ENCODE measurements around the gene EXOC6B. TPM values are rescaled to one million over a fixed set of nuclear protein-coding genes. Genes with fewer than 3 reads are reported as not detected.

Gene EXOC6B
- total and polyA plus RNA-seq, 3 donors from 2014 or later = 27.7 to 45.2 (median 31.7) TPM

- no peaks in the 10 kb centered on the region for H3K4me1 ChIP-seq
- H3K4me3 ChIP-seq = no peak overlapping the region
- WGBS, 2 donors = 88% methylated on average over 1 to 2 of the region's 2 CpGs
- intact Hi-C loops (cut with DNase I; ENCODE audit: low total_unique reads) = no loop called here
- H3K27me3 ChIP-seq = no peaks in the 10 kb centered on the region
- H3K36me3 ChIP-seq (ENCODE audit: low read depth, missing control alignments) = no peaks in the 10 kb centered on the region
- no peak for DNase-seq
- TF ChIP-seq CTCF (IDR thresholded peaks at IDR 0.05) (no peak), POLR2A (IDR thresholded peaks at IDR 0.05) (no peak)
- H3K27ac ChIP-seq = no peak overlapping the region
- no peaks in the 10 kb centered on the region for H3K9me3 ChIP-seq
Observed at GRCh38 chr2:72233211-72233610, 592.6 kb downstream of the EXOC6B start.

- no peak for DNase-seq
- intact Hi-C loops (cut with DNase I; ENCODE audit: low total_unique reads) = no loop called here
- no peaks in the 10 kb centered on the region for H3K9me3 ChIP-seq
- no peak for TF ChIP-seq CTCF (IDR thresholded peaks at IDR 0.05)
- TF ChIP-seq POLR2A (IDR thresholded peaks at IDR 0.05) = no peak
- H3K27ac ChIP-seq = no peak overlapping the region
- H3K4me1 ChIP-seq = no peaks in the 10 kb centered on the region
- H3K27me3 ChIP-seq = no peaks in the 10 kb centered on the region
- H3K36me3 ChIP-seq (ENCODE audit: low read depth, missing control alignments) = no peaks in the 10 kb centered on the region
- H3K4me3 ChIP-seq = no peak overlapping the region
- 76 to 80% methylated on average over 3 of the region's 3 CpGs for WGBS, 2 donors
Observed at GRCh38 chr2:72222829-72223564, 602.8 kb downstream of the EXOC6B start.

GRCh38 chr2:72220170-72220569 lies 605.7 kb downstream of the EXOC6B start:
- Histone ChIP-seq H3K27ac (no peak overlapping the region), H3K9me3 (no peaks in the 10 kb centered on the region), H3K27me3 (no peaks in the 10 kb centered on the region), H3K36me3 (ENCODE audit: low read depth, missing control alignments) (no peaks in the 10 kb centered on the region), H3K4me3 (no peak overlapping the region), H3K4me1 (no peaks in the 10 kb centered on the region)
- TF ChIP-seq CTCF (IDR thresholded peaks at IDR 0.05) = no peak
- no peak for TF ChIP-seq POLR2A (IDR thresholded peaks at IDR 0.05)
- DNase-seq = no peak
- WGBS, 2 donors = 59 to 65% methylated on average over 2 of the region's 2 CpGs
- intact Hi-C loops (cut with DNase I; ENCODE audit: low total_unique reads) = no loop called here

GRCh38 chr2:72214429-72215143 lies 611.2 kb downstream of the EXOC6B start:
- Histone ChIP-seq H3K27me3 (no peaks in the 10 kb centered on the region), H3K4me1 (no peaks in the 10 kb centered on the region), H3K36me3 (ENCODE audit: low read depth, missing control alignments) (no peaks in the 10 kb centered on the region), H3K9me3 (no peaks in the 10 kb centered on the region), H3K4me3 (no peak overlapping the region), H3K27ac (no peak overlapping the region)
- intact Hi-C loops (cut with DNase I; ENCODE audit: low total_unique reads) = no loop called here
- WGBS, 2 donors = 78 to 79% methylated on average over 4 of the region's 4 CpGs
- no peak for TF ChIP-seq POLR2A (IDR thresholded peaks at IDR 0.05)
- TF ChIP-seq CTCF (IDR thresholded peaks at IDR 0.05) = no peak
- no peak for DNase-seq
